NCI-H146 (cell line): Measurements from ENCODE around the gene GRK6.
A peak's percentile ranks its signal among the peaks of the same experiment; 100 is the strongest.
"Not testable (repeated sequence)": the region's sequence is repeated elsewhere in the genome, so short reads cannot be mapped to it uniquely, and the experiment has no call there.

Experiments used
- DNase-seq: peaks from one replicate; lab custom pipeline; 2025; lab: John Stamatoyannopoulos, UW

GRK6 gene

GRCh38 chr5:177470759-177471536 is 44.5 kb downstream of the GRK6 start:
- no peak for DNase-seq

DNA sequence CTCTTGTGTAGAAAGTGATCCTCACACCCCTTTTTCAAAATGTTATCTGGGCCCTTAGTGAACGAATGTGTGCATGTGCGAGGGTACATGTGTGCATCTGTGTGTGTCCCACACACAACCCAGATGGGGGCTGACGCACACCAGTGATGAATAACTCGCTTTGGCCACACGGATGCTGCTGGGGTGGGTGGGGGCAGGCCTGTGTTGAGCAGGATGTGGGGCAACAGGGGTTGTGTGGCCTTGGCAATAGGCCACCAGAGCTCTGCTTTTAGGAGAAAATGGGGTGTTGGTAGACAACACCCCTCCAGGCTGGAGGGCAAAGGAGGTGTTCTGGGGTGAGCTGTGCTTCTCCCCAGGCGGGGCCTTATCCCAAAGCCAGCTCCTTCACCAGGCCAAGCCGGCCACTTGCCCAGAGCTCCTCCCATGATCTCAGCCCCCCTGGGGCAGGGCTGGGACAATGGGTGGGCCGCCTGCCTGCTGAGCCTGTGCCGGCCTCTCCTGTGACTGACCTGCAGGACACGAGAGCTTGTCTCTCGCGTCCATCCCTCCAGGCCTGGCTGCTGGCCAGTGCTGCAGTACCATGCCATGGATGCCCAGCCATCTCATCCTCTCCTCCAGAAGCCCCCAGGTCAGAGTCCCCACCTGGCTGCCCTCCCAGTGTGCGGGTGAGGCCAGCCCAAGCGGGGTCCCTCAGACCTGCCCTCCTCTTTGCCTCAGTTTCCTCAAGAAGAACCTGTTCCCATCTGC is 45.3 kb downstream of the GRK6 start:
- peak; percentile 45 for DNase-seq

GRCh38 chr5:177472460-177473442 is 46.3 kb downstream of the GRK6 start:
- peak; percentile 59 for DNase-seq

GRCh38 chr5:177473443-177474001 is 47.0 kb downstream of the GRK6 start, which contains the start of gene DBN1:
DBN1 (minus strand) TSS chr5:177473634; CDS start chr5:177473521, 113 bp downstream.
- DNase-seq = peak; percentile 60

GRCh38 chr5:177474002-177474476 is 47.6 kb downstream of the GRK6 start:
- no peak for DNase-seq

- DNase-seq = no peak
Measured at GRCh38 chr5:177474846-177475562, 48.5 kb downstream of the GRK6 start.

GRCh38 chr5:177475563-177476427 is 49.3 kb downstream of the GRK6 start:
- DNase-seq = no peak

DNA sequence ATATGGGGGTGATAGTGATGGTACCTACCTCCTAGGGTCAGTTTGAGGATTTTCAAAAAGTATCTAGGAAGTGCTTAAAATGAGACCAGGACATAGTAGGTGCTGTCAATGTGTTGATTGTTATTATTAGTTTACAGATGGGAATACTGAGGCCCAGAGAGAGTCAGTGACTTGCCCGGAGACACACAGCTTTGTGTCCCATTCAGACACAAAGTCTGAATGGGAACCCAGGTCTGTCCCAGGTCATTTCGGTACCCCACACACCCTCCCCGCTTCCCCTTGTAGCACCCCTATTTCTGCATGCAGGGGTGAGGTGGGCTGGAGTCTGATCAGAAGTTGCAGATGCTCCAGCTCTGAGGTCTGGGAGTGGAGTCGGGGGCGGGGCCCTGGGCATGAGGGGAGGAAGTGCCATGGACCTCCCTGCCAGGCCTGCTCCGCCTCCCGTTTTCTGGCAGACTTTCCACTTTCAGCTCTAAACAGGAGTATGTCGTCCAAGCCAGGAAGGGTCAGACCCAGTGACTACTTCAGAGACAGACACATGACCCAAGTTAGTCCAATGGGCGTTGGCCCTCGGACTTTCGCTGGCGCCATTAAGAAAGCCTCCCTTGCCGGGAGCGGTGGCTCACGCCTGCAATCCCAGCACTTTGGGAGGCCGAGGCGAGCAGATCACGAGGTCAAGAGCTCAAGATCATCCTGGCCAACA is 50.2 kb downstream of the GRK6 start:
- no peak for DNase-seq

- no peak for DNase-seq
Measured at GRCh38 chr5:177477701-177478477, 51.4 kb downstream of the GRK6 start.

GRCh38 chr5:177478711-177479646 is 52.5 kb downstream of the GRK6 start:
- DNase-seq = no peak

- DNase-seq = no peak
Measured at GRCh38 chr5:177479774-177480173, 53.3 kb downstream of the GRK6 start.

DNA sequence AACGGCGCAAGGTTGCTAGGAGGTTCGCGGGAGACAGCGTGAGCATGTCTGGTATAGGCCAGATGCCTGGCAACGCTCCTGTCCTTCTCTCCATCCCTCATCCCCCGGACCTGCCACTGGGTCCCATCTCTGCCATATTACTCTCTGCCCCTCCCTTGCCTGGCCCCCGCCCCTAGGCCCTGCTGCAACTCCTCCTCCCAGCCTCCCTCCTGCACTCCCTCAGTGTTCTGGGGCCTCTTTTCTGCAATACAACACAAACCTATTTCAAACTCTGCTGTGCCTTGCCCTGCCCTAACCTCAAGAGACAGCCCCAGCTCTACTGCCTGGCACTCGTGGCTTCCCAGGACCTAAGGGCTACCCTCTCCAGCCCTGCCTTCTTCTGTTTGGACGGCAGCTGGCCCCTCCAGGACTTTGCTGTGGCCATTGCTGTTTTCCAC is 55.9 kb downstream of the GRK6 start:
- DNase-seq = no peak

- no peak for DNase-seq
Measured at GRCh38 chr5:177483042-177483441, 56.6 kb downstream of the GRK6 start.

GRCh38 chr5:177483994-177484901 is 57.8 kb downstream of the GRK6 start:
- DNase-seq = no peak

DNA sequence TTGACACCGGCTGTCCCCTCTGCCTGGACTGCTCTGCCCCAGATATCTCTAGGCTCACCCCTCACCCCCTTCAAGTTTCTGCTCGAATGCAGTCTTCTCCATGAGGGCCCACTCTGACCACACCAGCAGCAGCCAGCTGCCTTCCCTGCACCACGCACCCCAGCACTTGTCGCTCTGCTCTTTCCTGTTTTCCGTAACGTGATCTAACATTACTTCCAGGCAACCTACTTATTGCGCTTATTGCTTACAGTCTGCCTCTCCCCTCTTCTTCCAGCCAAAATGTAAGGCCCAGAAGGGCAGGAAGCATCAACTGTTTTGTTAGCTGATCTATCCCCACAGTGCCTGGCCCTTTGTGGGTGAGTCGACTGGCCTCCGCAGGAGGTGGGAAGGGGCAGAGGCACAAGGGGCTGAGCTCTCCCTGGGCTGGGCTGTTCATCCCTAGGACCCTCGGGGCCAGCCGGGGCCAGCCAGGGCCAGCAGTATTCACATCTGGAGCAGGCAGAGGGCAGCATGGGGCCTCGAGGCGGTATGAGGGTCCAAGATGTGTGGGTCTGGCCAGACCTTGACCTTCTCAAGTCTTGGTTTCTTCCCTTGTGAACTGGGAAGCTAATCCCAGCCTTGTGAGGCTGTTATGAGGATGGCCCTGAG is 58.5 kb downstream of the GRK6 start:
- no peak for DNase-seq

GRCh38 chr5:177485753-177486152 is 59.3 kb downstream of the GRK6 start:
- not testable (repeated sequence) for DNase-seq
